Activated T-helper 17 cell treated with anti-CD3 and anti-CD28 coated beads, Interleukin-2, amount 50 U/mL, for 72 hours (primary cell): ENCODE data around the gene LIN54. TPM values are rescaled to one million over a fixed set of nuclear protein-coding genes. Genes with fewer than 3 reads are reported as not detected.
"Not testable (repeated sequence)": the region's sequence is repeated elsewhere in the genome, so short reads cannot be mapped to it uniquely, and the experiment has no call there.

Experiments
- ATAC-seq: fragments of 150-1000 bp; cut with Tn5 transposase; replicated peaks from 2 replicates; pipeline ENCODE4 v1.10.0; 2021; ENCODE audit warnings: mild to moderate bottlenecking, moderate library complexity
- H3K27ac Mint-ChIP-seq: one replicate; pipeline ENCODE4 v1.8.0; 2022; ENCODE audit warnings: mixed read lengths
- H3K27me3 Mint-ChIP-seq: one replicate; pipeline ENCODE4 v1.8.0; 2022; ENCODE audit warnings: mixed read lengths
- H3K36me3 Mint-ChIP-seq: one replicate; pipeline ENCODE4 v1.8.0; 2022; ENCODE audit warnings: low read depth, mild to moderate bottlenecking, mixed read lengths
- H3K4me1 Mint-ChIP-seq: one replicate; pipeline ENCODE4 v1.8.0; 2022; ENCODE audit warnings: mixed read lengths
- H3K4me3 Mint-ChIP-seq: one replicate; pipeline ENCODE4 v1.8.0; 2022; ENCODE audit warnings: mild to moderate bottlenecking, mixed read lengths
- H3K9me3 Mint-ChIP-seq: one replicate; pipeline ENCODE4 v1.8.0; 2022; ENCODE audit warnings: mixed read lengths
- total RNA-seq, 2 donors: library from RNA; stranded (reverse); gene quantifications; one replicate each; pipeline ENCODE4 v1.2.3, GENCODE V29; 2022

Gene LIN54
- total RNA-seq: 10 to 100 TPM; 19.3 to 20.4 TPM

- peak; percentile 59 for ATAC-seq
- no peaks in the 10 kb centered on the region for H3K9me3 Mint-ChIP-seq
- H3K4me3 Mint-ChIP-seq: peak within 1 kb of the TSS; percentile 94
- H3K36me3 Mint-ChIP-seq: no peaks in the 10 kb centered on the region
- H3K27me3 Mint-ChIP-seq: no peaks in the 10 kb centered on the region
- peak within 1 kb of the TSS; percentile 94 for H3K27ac Mint-ChIP-seq
- H3K4me1 Mint-ChIP-seq: peaks cover 29% of the 10 kb centered on the region
These were observed at the start of gene LIN54 for GRCh38 chr4:83010522-83011318. Gene LIN54 (minus strand): TSS chr4:83010823. CDS start chr4:82984844, 25,979 bp downstream.

- H3K4me3 Mint-ChIP-seq: no peak overlapping the region
- no peak for ATAC-seq
- H3K27ac Mint-ChIP-seq: no peak overlapping the region
These were observed 44.3 kb upstream of the LIN54 start for GRCh38 chr4:83054928-83055327.

GRCh38 chr4:83048781-83049180 is 38.2 kb upstream of the LIN54 start:
- not testable (repeated sequence) for H3K27me3 Mint-ChIP-seq, H3K27ac Mint-ChIP-seq, H3K4me1 Mint-ChIP-seq, H3K4me3 Mint-ChIP-seq, H3K9me3 Mint-ChIP-seq, ATAC-seq
- peaks cover 51% of the 10 kb centered on the region for H3K36me3 Mint-ChIP-seq

More at GRCh38 chr4:83054928-83055327, 44.3 kb upstream of the LIN54 start:
- H3K4me1 Mint-ChIP-seq: peaks cover 2% of the 10 kb centered on the region
- H3K9me3 Mint-ChIP-seq: no peaks in the 10 kb centered on the region
- H3K36me3 Mint-ChIP-seq: peaks cover 66% of the 10 kb centered on the region
- no peaks in the 10 kb centered on the region for H3K27me3 Mint-ChIP-seq

GRCh38 chr4:83046693-83047473 is 36.3 kb upstream of the LIN54 start:
- ATAC-seq: no peak
- peaks cover 4% of the 10 kb centered on the region for H3K4me1 Mint-ChIP-seq
- H3K36me3 Mint-ChIP-seq: peaks cover 33% of the 10 kb centered on the region
- no peaks in the 10 kb centered on the region for H3K9me3 Mint-ChIP-seq
- H3K27me3 Mint-ChIP-seq: no peaks in the 10 kb centered on the region
- H3K27ac Mint-ChIP-seq: no peak overlapping the region
- no peak overlapping the region for H3K4me3 Mint-ChIP-seq

GRCh38 chr4:83043801-83044407 is 33.3 kb upstream of the LIN54 start:
- Mint-ChIP-seq H3K36me3 (peaks cover 3% of the 10 kb centered on the region), H3K4me3 (no peak overlapping the region), H3K9me3 (no peaks in the 10 kb centered on the region), H3K27me3 (no peaks in the 10 kb centered on the region), H3K27ac (no peak overlapping the region), H3K4me1 (peaks cover 11% of the 10 kb centered on the region)
- ATAC-seq: no peak

- not testable (repeated sequence) for ATAC-seq, H3K36me3 Mint-ChIP-seq, H3K9me3 Mint-ChIP-seq, H3K27me3 Mint-ChIP-seq, H3K27ac Mint-ChIP-seq, H3K4me3 Mint-ChIP-seq
- peaks cover 11% of the 10 kb centered on the region for H3K4me1 Mint-ChIP-seq
These were observed 32.5 kb upstream of the LIN54 start for GRCh38 chr4:83043157-83043556.

- H3K9me3 Mint-ChIP-seq: no peaks in the 10 kb centered on the region
- H3K4me1 Mint-ChIP-seq: peaks cover 23% of the 10 kb centered on the region
- H3K36me3 Mint-ChIP-seq: no peaks in the 10 kb centered on the region
- H3K27ac Mint-ChIP-seq: no peak overlapping the region
- ATAC-seq: no peak
- no peaks in the 10 kb centered on the region for H3K27me3 Mint-ChIP-seq
- no peak overlapping the region for H3K4me3 Mint-ChIP-seq
These were observed 29.6 kb upstream of the LIN54 start for GRCh38 chr4:83040269-83040668.

- H3K4me3 Mint-ChIP-seq: peak overlapping the region; percentile 93
- no peak for ATAC-seq
These were observed 26.5 kb upstream of the LIN54 start for GRCh38 chr4:83036991-83037665.

GRCh38 chr4:83034630-83035494 is 24.2 kb upstream of the LIN54 start, which contains the start of gene COPS4:
Gene COPS4 (plus strand): TSS chr4:83035183. CDS start chr4:83035225, 42 bp downstream.
- Mint-ChIP-seq H3K4me1 (peaks cover 14% of the 10 kb centered on the region), H3K27me3 (no peaks in the 10 kb centered on the region), H3K9me3 (no peaks in the 10 kb centered on the region), H3K4me3 (peak within 1 kb of the TSS; percentile 93), H3K36me3 (peaks cover 9% of the 10 kb centered on the region), H3K27ac (peak within 1 kb of the TSS; percentile 91)
- ATAC-seq: peak; percentile 97

More at GRCh38 chr4:83036991-83037665, 26.5 kb upstream of the LIN54 start:
- Mint-ChIP-seq H3K36me3 (peaks cover 9% of the 10 kb centered on the region), H3K4me1 (peaks cover 23% of the 10 kb centered on the region), H3K27ac (no peak overlapping the region), H3K9me3 (no peaks in the 10 kb centered on the region), H3K27me3 (no peaks in the 10 kb centered on the region)

GRCh38 chr4:83029688-83030087 is 19.1 kb upstream of the LIN54 start:
- H3K4me3 Mint-ChIP-seq: no peak overlapping the region
- H3K27me3 Mint-ChIP-seq: no peaks in the 10 kb centered on the region
- no peaks in the 10 kb centered on the region for H3K9me3 Mint-ChIP-seq
- no peak for ATAC-seq
- no peaks in the 10 kb centered on the region for H3K4me1 Mint-ChIP-seq
- H3K27ac Mint-ChIP-seq: no peak overlapping the region
- H3K36me3 Mint-ChIP-seq: peaks cover 4% of the 10 kb centered on the region

- Mint-ChIP-seq H3K27me3 (no peaks in the 10 kb centered on the region), H3K9me3 (no peaks in the 10 kb centered on the region), H3K36me3 (no peaks in the 10 kb centered on the region), H3K4me3 (no peak overlapping the region), H3K27ac (no peak overlapping the region), H3K4me1 (no peaks in the 10 kb centered on the region)
- ATAC-seq: no peak
These were observed 18.4 kb upstream of the LIN54 start for GRCh38 chr4:83028976-83029375.

GRCh38 chr4:83025563-83025962 is 14.9 kb upstream of the LIN54 start:
- no peaks in the 10 kb centered on the region for H3K4me1 Mint-ChIP-seq
- H3K36me3 Mint-ChIP-seq: no peaks in the 10 kb centered on the region
- no peaks in the 10 kb centered on the region for H3K9me3 Mint-ChIP-seq
- no peak for ATAC-seq
- no peak overlapping the region for H3K27ac Mint-ChIP-seq
- H3K4me3 Mint-ChIP-seq: no peak overlapping the region
- H3K27me3 Mint-ChIP-seq: no peaks in the 10 kb centered on the region

- H3K27me3 Mint-ChIP-seq: no peaks in the 10 kb centered on the region
- ATAC-seq: no peak
- H3K9me3 Mint-ChIP-seq: no peaks in the 10 kb centered on the region
- H3K4me3 Mint-ChIP-seq: no peak overlapping the region
- H3K27ac Mint-ChIP-seq: no peak overlapping the region
- H3K36me3 Mint-ChIP-seq: no peaks in the 10 kb centered on the region
- no peaks in the 10 kb centered on the region for H3K4me1 Mint-ChIP-seq
These were observed 13.6 kb upstream of the LIN54 start for GRCh38 chr4:83024233-83024632.
